Measurements from ENCODE around the gene NFYA.

The NFYA gene

DNA sequence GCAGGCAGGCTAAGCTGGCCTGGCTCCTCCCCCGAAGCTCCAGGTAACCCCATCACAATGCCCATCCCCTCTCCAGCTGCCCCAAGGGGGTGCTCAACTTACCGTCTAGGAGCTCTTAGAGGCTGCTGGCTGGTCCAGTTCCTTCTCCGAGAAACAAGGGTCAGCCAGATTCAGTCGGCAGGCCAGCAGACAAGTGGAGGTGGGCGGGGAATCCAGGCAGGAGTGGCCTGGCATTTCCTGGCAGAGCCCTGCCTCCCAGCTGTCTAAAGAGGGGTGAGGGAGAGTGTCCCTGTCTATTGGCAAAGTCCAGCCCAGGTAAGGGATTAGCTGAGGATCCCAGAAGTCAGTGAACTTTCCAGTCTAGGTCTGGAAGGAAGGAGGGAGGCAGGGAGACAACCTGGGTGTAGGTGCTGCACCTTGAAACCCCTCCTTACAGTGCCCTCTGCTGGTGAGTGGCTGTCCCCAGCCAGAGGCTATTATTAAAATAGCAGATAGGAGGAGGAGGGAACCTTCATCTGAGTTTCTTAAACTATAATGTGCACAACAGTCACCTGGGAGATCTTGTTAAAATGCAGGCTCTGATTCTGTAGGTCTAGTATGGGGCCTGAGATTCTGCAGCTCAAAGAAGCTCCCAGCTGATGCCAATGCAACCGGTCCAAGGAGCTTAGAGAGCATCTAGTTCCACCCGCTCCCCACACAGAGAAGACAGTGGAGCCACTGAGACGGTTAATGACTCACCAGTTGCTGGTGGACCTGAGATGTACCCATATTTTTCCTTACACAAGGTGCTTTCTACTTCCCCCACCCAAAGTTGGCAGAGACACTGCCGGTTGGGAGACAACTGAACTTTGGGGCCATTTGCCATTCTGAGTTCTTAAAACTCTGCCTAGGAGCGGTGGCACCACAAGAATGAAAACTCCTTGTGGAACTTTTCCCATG lies 33.4 kb upstream of the NFYA start, which contains the start of gene UNC5CL:
Gene UNC5CL, minus strand, starts transcription at position 162 of the 939 bp plus-strand sequence. CDS start 4,147 bp downstream, outside the sequence.
- no peak within 1 kb of the TSS for H3K4me3 ChIP-seq (ENCODE audit: control insufficient read depth, low read depth, low read length)
- TF ChIP-seq CTCF (IDR thresholded peaks at IDR 0.05; ENCODE audit: control insufficient read depth, insufficient read depth, low read depth, low read length, missing control alignments): peak; percentile 80
- DNase-seq (ENCODE audit: low read depth): no peak

GRCh38 chr6:41040101-41040939 lies 32.5 kb upstream of the NFYA start:
- H3K4me3 ChIP-seq (ENCODE audit: control insufficient read depth, low read depth, low read length): no peak overlapping the region
- DNase-seq (ENCODE audit: low read depth): no peak

GRCh38 chr6:41040940-41041536 lies 31.7 kb upstream of the NFYA start:
- H3K4me3 ChIP-seq (ENCODE audit: control insufficient read depth, low read depth, low read length): no peak overlapping the region
- TF ChIP-seq CTCF (IDR thresholded peaks at IDR 0.05; ENCODE audit: control insufficient read depth, insufficient read depth, low read depth, low read length, missing control alignments): no peak
- DNase-seq (ENCODE audit: low read depth): no peak

More at GRCh38 chr6:41040101-41040939, 32.5 kb upstream of the NFYA start:
- TF ChIP-seq CTCF (IDR thresholded peaks at IDR 0.05; ENCODE audit: control insufficient read depth, insufficient read depth, low read depth, low read length, missing control alignments): no peak

DNA sequence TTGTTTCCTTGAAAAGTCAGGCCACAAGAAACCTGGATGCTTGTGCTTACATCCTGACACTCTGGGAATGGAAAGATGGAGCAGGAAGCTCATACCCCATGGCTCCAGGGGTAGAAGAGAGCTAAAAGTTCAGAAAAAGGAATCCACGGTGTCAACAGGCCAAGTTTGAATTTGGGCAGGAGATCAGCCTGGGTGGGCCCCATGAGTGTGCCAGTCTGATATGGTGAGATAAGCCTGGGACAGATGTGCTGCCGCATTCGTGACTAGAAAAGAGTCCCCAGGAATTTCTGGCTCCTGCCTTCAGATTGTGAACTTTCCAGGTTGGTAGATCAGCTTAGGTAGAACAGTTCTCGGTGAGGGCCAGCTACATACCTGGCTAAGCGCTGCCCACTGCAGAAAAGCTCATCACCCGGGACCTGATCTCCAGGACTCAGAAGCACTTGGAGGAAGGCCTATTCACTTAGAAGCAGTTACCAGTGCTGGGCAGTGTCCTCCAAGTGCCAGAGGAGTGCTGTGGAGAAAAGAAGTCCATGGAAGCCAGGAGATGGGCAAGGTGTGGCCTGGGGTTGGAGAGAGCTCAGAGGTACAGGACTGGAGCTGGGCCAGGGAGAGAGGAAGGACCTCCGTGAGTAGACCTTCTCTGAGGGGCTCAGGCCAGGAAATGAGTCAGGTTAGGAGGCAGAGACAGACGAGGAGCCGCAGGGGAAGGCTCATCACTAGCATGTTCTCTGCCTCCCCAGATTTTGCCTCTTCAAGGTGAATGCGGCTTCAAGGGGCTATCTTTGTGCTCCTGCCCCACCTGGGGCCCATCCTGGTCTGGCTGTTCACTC lies 30.3 kb upstream of the NFYA start, which contains the start of gene TSPO2:
Gene TSPO2, plus strand, starts transcription at position 242 of the 830 bp plus-strand sequence. Its CDS starts 519 bp downstream, at position 761.
- no peak within 1 kb of the TSS for H3K4me3 ChIP-seq (ENCODE audit: control insufficient read depth, low read depth, low read length)
- no peak for TF ChIP-seq CTCF (IDR thresholded peaks at IDR 0.05; ENCODE audit: control insufficient read depth, insufficient read depth, low read depth, low read length, missing control alignments)
- DNase-seq (ENCODE audit: low read depth): no peak

DNA sequence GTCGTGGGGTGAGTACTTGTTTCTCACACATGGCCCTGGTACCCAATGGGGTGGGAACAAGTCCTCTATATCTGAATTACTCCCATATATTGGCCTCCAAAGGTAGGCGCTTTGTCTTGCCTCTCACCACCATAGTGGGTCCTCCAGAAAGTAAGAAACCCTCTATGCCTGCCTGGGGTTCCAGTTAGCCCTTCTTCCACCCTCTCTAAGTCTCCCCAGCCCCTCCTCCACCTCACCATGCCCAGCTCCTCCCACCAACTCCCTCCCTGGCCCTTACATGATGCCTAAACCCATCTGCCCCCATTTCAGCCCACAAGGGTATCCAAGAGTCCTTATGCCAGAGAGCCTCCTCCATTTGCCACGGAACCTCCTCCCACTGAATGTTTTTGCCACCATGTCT lies 29.6 kb upstream of the NFYA start:
- no peak overlapping the region for H3K4me3 ChIP-seq (ENCODE audit: control insufficient read depth, low read depth, low read length)
- no peak for TF ChIP-seq CTCF (IDR thresholded peaks at IDR 0.05; ENCODE audit: control insufficient read depth, insufficient read depth, low read depth, low read length, missing control alignments)
- no peak for DNase-seq (ENCODE audit: low read depth)

Measured in AG09309 (cell line).